ENCODE data around the gene SOX9.

DNA sequence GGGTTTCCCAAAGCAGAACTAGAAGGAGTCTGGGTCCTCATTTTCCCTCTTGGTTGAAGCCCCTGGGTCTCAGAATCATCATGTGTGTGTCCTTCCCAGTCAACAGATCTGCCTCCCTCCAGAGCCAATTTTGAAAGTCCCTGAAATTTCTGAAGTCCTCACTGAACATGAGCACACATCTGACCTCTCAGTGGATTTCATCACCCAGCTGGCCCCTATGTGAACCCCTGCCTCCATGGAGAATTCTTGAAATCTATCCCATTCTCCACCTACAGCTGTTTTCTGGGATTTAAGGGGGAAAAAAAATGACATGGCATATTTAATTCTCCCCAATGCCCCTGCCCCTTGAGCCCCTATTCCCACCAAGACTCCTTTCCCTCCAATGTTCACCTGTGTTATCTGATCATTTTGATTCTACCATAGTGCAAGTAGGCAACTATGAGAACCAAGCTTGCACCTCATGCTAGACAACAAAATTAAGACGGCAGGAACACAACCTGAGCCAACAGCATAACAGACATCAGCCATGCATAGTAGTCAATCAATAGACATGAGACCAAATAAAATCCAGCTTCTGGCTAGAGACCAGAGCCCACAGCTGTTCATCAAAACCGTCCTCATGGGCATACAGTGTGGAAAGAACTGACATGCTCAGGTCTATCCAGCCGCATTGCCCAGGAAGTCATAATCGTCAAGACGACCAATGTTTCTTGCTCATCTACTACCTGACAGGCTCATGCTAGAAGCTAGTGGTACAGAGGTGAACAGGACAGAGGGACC, 14.9 kb downstream of the SOX9 start:
- TF ChIP-seq RAD21 (conservative IDR thresholded peaks at IDR 0.05 in 1 of 2, IDR thresholded peaks at IDR 0.05 in 1 of 2): no peak
- TF ChIP-seq, protein P1, sequence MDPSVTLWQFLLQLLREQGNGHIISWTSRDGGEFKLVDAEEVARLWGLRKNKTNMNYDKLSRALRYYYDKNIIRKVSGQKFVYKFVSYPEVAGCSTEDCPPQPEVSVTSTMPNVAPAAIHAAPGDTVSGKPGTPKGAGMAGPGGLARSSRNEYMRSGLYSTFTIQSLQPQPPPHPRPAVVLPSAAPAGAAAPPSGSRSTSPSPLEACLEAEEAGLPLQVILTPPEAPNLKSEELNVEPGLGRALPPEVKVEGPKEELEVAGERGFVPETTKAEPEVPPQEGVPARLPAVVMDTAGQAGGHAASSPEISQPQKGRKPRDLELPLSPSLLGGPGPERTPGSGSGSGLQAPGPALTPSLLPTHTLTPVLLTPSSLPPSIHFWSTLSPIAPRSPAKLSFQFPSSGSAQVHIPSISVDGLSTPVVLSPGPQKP (IDR thresholded peaks at IDR 0.05; ENCODE audit: low read depth, low read length): no peak
- no peak for TF ChIP-seq SMC3 (IDR thresholded peaks at IDR 0.05)
- TF ChIP-seq, protein P2, sequence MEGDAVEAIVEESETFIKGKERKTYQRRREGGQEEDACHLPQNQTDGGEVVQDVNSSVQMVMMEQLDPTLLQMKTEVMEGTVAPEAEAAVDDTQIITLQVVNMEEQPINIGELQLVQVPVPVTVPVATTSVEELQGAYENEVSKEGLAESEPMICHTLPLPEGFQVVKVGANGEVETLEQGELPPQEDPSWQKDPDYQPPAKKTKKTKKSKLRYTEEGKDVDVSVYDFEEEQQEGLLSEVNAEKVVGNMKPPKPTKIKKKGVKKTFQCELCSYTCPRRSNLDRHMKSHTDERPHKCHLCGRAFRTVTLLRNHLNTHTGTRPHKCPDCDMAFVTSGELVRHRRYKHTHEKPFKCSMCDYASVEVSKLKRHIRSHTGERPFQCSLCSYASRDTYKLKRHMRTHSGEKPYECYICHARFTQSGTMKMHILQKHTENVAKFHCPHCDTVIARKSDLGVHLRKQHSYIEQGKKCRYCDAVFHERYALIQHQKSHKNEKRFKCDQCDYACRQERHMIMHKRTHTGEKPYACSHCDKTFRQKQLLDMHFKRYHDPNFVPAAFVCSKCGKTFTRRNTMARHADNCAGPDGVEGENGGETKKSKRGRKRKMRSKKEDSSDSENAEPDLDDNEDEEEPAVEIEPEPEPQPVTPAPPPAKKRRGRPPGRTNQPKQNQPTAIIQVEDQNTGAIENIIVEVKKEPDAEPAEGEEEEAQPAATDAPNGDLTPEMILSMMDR (IDR thresholded peaks at IDR 0.05): no peak
- TF ChIP-seq RFX5 (IDR thresholded peaks at IDR 0.05): no peak
- TF ChIP-seq EP300 (IDR thresholded peaks at IDR 0.05): no peak

Data from A549 (cell line).